GM19351 (cell line): Measurements from ENCODE around the gene PSENEN.

Experiments used
- ATAC-seq: cut with Tn5 transposase; IDR thresholded peaks from one replicate; pipeline ENCODE4 v1.9.1; 2021; ENCODE audit warnings: mild to moderate bottlenecking, moderate library complexity; ENCODE audit not compliant: unreplicated experiment

PSENEN gene

DNA sequence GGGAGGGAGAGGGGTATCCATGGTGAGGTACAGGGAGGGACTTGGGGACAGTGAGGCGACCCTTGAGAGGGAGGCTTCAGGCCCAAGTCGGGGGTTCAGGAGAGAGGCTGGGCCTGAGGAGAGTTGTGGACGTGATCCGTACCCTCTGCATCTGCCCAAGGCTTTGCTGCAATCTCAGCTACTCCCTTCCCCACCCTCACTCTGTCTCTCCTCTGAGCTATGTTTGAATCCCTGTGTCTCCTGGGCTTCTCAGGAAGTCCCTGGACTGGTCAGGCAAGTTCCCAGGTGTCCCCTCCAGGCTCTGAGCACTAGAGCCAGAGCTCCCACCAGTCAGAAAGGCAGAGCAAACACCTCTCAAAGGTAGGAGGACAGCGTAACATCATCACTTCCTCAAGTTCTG, 4.7 kb downstream of the PSENEN start:
- no peak for ATAC-seq

DNA sequence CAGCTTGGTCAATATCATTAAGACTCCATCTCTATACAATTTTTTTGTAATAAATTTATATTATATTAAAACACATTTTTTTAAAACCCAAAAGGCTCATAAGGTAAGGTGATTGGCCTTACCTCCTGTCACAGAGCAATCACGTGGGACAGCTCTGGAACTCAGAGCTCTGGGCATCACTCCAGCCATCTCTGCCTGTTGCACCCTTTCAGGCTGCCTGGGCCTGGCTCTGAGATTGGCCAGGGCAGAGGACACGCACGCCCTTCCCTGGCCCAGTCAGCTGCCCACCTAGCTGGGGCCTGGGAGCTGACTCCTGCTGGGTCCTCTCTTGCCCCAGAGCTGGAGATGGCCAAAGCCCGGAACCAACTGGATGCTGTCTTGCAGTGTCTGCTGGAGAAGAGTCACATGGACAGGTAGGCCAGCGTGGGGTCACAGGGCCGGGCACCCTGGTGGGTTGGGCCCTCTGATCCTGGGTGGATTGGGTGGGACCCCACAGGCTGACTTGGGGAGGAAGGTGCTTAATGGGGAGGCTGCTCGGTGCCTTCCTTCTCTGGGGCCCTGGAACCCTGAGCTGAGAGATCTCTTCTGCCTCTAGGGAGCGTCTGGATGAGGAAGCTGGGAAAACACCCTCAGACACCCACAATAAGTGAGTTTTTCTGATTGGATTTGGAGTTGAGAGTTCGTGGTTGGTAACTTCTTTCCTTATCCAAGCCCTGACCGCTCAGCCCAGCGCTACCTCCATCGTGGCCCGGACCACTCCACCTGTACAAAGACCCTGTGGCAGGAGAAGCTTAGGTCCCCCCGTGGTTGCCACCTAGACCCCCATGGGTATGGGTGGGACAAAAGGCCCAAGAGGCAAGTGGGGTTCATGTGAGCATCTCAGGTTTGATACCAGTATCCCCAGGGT, 6.6 kb downstream of the PSENEN start:
- ATAC-seq = no peak

DNA sequence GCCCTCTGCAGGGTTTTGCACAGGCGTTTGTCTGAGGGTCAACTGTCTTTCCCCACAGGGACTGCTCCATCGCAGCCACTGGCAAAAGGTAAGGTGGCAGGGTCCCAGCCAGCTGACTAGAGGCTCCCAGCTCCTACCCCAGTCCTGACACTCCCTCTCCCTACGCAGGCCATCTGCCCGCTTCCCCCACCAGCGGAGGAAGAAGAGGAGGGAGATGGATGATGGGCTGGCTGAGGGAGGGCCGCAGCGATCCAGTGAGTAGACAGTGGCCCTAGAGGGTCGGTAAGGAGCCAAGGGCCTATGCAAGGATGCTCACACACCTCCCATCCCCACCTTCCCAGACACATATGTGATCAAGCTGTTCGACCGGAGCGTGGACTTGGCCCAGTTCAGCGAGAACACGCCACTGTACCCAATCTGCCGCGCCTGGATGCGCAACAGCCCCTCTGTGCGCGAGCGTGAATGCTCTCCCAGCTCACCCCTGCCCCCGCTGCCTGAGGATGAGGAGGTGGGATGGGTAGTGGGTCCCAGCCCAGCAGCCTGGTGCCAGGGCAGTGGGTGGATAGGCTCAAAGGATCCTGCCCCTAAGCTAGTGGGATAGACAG, 7.4 kb downstream of the PSENEN start:
- no peak for ATAC-seq

DNA sequence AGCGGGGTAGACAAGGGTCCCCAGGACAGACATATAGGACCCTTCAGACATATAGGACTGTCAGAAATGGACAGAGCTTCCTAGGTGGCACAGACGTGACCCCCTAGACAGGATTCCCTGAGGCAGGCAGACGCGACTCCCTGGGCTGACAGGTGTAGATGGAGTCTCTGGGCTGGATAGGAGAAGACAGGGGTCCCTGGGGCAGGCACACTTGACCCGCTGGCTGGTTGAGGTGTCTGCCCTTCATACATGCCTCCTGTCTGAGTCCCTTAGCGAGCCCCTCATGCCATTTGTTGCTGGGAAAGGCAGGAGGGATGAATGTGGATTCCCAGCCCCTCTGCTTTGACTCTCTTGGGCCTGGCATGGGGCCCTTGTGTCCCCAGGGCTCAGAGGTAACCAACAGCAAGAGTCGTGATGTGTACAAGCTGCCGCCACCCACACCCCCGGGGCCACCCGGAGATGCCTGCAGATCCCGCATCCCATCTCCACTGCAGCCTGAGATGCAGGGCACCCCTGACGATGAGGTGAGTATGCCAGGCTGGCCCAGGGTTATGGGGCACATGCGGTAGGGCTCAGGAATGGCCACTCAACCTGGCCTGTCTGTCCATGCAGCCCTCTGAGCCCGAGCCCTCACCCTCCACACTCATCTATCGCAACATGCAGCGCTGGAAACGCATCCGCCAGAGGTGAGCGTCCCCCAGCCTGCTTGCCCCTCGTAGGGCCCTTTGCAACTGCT, 8.4 kb downstream of the PSENEN start:
- no peak for ATAC-seq

DNA sequence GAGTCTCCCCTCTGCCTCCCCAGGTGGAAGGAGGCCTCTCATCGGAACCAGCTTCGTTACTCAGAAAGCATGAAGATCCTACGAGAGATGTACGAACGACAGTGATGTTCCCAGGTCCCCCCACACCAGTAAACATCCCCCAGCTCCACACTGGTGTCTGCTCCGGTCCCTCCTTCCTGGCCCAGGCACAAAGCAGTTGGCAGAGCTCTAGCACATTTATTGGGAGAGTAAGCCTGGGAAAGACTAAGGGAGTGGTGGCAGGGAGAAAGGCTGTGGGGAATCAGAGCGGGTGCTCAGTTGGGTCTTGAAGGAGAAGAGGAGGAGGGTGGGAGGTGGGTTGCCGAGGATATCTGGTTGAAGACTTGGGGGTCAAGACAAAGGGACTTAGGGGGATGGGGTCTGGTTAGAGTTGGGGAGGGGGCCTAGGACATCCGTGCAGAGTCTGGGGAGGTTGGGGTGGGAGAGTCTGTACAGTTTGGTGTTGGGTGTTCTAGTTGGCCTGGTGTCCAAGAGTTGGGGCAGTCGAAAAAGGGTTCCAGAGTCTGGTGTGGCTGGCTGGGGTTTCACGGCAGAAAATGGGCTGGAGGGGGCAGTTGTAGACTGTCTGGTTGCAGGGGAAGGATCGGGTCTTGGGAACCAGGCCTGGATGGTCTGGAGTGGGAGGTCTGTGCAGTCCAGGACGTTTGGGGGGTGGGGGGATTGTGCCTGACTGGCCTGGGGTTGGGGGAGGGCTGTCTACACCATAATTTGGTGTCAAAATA, 9.1 kb downstream of the PSENEN start:
- ATAC-seq = no peak

DNA sequence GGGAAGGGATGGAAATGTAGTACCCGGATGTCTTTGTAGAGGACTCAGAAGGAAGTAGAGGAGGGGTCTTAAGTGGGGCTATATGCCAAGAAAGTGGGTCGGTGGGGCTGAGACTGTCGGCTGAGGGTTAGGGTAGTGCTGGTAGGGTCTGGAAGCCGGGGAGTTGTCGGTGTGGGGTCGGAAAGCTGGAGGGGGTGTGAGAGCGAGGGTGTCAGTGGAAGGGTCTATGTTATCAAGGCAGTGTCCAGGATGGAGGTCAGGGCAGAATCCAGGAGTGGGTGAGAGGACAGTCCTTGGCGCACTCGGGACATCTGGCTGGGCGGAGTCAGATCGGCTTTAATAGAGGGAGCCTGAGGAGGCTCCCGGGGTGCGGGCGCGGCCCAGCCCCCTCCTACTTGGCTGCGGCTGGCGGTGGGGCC, 9.7 kb downstream of the PSENEN start:
- ATAC-seq = no peak

DNA sequence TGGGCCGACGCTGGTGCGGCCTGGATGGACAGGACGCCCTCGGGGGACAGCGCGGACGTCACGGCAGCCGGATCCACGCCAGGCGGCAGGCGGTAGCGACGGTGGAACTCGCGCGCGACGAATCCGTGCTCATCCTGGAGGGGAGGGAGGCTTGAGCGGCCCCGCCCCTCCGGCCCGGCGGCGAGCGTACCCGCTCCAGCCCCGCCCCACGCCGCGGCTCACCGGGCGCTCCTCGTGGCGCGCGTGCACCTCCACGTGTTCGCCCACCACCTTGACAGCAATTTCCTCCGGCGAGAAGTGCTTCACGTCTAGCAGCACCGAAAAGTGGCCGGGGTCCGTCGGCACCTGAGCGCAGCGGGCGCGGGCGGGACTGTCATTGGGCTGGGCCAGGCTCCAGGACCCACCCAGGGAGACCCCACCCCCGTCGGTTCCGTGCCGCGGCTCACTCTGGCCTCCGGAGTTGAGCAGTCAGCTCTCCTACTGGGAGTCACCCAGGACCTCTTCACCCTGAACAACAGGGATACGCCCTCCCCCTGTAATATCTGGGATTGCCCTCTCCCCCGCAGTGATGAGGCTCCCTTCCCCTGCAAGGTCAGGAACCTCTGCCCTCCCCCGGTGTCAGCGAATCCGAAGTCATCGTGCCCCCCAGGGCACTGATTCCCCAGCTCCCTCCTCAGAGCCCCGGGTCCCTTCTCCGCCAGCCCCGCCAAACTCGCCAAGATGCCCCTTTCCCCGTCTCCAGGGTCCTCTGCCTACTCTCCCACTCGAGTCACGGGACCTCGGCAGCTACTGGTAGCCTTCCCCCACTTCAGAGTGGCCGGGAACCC, 10.3 kb downstream of the PSENEN start:
- no peak for ATAC-seq

DNA sequence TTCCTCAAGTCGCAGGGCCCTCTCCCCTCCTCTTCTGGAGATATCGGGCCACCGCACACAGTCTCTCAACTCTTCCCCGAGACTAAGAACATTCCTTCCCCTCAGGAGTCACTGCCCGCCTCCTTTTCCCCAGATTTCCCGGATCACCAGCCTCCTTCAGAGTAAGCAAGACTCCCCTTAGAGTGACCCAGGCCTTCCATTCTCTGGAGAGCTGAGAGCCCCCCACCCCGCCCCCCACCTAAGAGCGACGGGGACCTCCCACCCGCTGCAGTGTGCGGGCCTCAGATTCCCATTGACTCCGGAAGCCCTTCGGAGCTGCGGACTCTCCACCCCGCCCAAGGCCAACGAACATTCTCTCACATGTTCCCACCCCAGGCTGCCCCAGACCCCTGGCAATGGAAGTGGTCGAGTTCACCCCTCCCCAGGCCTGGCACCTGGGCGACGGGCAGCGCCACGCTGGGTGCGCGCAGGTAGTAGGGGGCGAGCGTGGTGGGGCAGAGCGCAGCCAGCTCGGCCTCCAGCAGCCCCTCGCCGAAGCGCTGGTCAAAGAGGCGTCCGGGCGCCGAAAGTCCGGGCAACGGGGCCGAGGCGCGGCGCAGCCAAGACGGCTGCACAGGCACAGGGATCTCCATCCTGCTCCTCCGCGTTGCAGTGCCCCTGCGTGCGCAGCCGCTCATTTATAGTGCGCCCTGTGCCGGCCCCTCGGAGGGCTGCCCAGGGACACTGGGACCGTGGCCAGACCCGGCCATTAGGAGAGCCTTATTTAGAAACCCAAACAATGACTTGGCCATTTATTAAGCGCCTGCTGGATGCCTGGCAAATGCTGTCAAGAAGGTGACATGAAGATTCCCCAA, 11.2 kb downstream of the PSENEN start, which contains the start of gene HSPB6:
Gene HSPB6, minus strand, starts transcription at position 653 of the 854 bp plus-strand sequence. Its CDS starts 21 bp downstream, at position 632.
- no peak for ATAC-seq

DNA sequence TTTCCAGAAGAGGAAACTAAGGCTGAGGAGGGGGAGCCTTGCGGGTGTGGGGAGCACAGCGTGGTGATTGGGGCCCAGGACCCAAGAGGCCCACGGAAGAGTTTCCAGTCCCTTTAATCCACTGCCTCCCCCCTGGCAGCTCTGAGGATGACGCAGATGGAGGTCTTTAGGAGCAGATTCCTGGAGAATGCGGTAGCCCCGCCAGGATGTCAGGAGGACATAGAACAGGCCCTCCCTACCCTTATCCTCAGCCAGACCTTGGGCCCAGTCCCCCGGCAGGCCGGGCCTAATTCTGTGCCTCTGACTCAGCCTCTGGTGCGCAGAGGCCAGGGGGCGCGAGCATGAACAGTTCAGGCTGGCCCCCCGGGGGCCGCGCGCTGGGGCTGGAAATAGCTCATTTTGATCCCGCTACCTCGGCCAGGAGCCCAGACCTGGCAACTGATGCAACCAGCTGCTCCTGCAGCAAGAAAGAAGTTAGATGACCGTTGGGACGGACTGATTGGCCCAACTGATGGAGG, 11.8 kb downstream of the PSENEN start:
- no peak for ATAC-seq

DNA sequence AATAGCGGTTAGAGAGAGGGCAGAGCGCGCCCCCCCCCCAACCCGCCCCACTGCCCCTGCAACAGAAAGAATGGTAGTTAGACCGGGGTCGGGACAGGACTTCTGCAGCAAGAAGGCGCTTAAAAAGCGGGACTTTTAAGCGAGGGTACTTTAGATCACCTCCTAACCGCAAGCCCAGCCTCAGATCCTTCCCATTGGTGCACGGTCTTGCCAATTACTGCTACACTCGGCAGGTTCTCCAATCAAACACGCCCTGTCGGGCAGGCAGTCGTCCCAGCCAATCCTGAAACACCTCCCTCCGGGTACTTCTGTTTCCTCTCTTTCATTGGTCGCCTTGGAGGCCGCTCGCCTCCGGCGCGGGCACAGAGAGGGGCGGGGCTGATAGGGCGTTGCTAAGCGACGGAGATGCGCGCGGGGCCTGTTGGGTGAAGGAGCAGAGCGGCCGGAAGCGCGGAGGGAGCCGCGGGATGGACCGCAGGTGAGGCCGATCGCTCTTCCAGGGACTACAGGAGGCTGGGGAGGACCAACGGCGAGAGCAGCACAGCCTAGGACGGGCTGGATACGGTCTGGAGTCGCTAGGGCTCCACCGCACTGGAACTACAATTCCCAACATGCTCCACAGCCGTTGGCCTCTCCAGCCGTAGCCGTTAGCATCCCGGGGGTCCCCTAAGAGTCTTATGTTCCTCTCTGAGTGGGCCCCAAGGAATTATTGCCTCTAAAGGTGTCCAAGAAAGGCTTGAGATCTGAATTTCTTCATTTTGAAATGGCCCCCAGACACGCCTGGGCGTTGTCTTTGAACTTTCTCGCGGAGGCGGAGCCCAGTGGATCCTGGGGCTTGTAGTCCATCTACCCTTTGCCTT, 12.5 kb downstream of the PSENEN start, which contains the start of gene PROSER3:
Gene PROSER3, plus strand, starts transcription at position 428 of the 860 bp plus-strand sequence. Its CDS starts 40 bp downstream, at position 468.
- peak; percentile 94 for ATAC-seq

DNA sequence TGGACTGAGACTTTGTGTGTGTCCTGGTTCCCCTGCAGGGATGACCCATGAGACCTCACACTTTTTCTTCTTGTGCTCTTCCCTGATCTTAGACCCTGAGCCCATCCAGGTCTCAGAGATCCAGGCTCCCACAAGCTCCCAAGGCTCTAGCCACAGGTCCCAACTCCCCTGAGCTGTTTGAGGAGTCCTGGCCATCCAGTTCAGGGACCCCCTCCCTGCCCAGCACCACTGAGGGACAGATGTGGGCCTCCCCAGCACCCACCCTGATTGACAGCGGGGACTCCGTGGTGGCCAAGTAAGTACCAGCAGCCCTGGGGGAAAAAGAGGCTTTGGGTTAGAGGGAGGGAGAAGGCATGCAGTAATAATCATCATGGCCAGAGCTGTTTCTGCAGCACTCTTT, 14.2 kb downstream of the PSENEN start:
- no peak for ATAC-seq

DNA sequence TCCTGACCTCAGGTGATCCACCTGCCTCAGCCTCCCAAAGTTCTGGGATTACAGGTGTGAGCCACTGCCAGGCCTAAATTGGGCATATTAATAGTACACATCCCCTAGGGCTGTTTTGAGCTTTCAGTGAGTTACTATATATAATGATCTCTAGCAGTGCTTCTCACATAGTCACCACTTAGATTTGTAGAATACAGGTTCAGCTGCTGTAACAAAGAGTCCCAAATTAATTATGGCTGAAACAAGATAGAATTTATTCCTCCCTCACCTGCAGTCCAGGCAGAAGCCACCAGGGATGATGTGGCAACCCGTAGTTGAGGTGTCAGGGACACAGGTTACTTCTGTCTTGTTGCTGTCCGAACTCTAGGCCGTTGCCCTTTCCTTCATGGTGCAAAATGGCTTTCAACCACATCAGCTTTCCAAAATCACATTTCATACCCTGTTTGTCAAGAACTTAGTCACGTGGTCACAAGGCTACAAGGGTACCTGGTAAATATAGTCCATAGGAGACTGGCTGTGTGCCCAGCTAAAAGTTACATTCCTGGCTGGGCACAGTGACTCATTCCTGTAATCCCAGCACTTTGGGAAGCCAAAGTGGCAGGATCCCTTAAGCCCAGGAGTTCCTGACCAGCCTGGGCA, 15.4 kb downstream of the PSENEN start:
- ATAC-seq = no peak

DNA sequence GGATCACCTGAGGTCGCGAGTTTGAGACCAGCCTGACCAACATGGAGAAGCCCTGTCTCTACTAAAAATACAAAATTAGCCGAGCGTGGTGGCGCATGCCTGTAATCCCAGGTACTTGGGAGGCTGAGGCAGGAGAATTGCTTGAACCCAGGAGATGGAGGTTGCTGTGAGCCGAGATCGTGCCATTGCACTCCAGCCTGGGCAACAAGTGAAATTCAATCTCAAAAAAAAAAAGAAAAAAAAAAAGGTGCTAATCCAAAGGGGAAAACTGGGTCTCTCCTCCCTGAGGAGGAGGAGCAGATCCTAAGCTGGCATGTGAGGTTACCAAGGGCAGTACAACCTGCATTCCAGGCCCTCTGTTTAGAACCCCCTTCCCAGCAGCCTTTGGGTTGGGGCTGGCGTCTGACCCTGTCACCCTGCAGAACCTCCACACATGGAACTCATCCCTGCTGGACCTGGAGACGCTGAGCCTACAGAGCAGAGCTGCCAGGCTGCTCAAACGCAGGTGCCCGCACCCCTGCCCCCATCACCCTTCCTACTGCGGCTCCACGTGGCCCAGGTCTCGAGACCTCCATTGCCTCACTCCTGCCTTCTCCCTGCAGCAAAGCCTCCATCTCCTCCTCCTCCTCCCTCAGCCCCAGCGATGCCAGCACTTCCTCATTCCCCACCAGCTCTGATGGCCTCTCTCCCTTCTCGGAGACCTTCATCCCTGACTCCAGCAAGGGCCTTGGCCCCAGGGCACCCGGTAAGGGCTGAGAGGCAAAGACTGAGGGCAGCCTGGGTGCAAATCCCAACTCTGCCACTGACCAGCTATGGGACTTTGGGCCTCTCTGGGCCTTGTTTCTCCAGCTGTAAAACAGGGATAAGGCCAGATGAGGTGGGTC, 19.2 kb downstream of the PSENEN start:
- ATAC-seq = no peak

DNA sequence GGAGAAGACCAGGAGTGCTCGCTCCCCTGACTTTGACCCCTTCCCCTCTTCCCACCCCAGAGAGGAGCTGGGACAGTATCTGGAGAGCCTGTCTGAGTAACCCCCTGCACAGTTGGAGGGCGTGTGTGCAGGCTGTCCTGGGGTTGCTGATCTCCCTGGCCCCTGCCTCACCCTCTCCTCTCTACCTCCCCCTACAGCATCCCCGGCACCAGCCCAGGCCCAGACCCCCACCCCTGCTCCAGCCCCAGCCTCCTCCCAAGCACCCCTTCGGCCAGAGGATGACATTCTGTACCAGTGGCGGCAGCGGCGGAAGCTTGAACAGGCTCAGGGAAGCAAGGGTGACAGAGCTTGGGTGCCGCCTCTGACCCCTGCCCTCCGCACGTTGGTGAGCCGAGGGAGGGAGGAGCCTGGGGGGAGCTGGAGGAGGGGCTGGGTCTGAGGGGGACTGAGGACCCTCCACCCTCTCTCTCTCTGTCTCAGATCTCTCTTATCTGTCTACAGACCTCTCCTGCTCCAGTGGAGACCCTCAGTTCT, 21.2 kb downstream of the PSENEN start:
- no peak for ATAC-seq

DNA sequence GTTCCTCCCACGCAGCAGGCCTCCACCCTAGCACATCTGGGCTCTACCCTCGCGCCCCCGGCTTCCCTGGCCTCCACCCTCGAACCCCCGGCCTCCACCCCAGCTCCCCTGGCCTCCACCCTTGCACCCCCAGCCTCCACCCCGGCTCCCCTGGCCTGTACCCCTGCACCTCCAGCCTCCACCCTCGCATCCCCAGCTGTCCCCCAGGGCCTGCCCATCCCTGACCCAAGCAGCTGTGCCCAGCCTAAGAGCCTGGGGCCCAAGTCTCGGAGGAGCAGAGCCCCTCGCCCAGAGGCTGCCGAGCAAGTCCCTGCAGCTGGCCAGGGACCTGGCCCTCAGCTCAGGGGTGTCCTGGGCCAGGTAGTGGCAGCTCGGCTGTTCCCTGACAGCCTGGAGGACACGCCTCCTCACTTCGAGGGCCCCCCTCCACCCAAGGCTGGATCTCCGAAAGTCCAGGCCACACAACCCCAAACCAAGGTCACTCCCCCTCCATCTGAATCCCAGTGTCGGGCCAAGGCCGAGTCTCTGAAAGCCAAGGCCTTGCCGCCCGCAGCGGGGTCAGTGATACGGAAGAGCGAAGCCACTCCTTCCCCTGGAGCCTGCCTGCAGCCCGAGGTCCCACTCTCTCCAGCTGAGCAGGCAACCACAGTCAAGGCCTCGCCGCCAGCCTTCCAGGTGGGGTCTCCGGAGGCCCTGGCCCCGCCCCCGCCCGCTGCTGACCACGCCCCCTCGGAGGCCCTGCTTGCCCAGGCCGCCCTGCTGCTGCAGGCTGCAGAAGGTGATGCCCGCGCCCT, 22.0 kb downstream of the PSENEN start:
- no peak for ATAC-seq
